Suprapubic skin (tissue), 4 donors: ENCODE results near the gene ABHD16B.

ENCODE experiments used
- EP300 ChIP-seq: sonication (generic); formaldehyde crosslinking; IDR thresholded peaks from one replicate; pipeline ENCODE4 v1.6.1; 2017; ENCODE audit warnings: antibody characterized with exemption
- POLR2A ChIP-seq, 2 donors: fragments of 450-650 bp; IDR thresholded peaks; one replicate each; pipeline ENCODE4 v1.6.1; 2017; ENCODE audit warnings: antibody characterized with exemption in 2 of 2, mild to moderate bottlenecking in 2 of 2, moderate library complexity in 2 of 2
- POLR2AphosphoS5 ChIP-seq, 3 donors: sonication (generic); formaldehyde crosslinking; IDR thresholded peaks; one replicate each; pipeline ENCODE4 v1.6.1; 2017; ENCODE audit warnings: antibody characterized with exemption in 3 of 3
- TF ChIP-seq, protein P1 (sequence below), 2 donors: fragments of 200-600 bp in 1 of 2; fragments of 450-650 bp in 1 of 2; sonication (generic) in 1 of 2; IDR thresholded peaks; one replicate each; pipeline ENCODE4 v1.5.1; 2016 to 2019; ENCODE audit warnings: antibody characterized with exemption in 2 of 2, mild to moderate bottlenecking in 1 of 2, moderate library complexity in 1 of 2

- TF ChIP-seq, protein P1, sequence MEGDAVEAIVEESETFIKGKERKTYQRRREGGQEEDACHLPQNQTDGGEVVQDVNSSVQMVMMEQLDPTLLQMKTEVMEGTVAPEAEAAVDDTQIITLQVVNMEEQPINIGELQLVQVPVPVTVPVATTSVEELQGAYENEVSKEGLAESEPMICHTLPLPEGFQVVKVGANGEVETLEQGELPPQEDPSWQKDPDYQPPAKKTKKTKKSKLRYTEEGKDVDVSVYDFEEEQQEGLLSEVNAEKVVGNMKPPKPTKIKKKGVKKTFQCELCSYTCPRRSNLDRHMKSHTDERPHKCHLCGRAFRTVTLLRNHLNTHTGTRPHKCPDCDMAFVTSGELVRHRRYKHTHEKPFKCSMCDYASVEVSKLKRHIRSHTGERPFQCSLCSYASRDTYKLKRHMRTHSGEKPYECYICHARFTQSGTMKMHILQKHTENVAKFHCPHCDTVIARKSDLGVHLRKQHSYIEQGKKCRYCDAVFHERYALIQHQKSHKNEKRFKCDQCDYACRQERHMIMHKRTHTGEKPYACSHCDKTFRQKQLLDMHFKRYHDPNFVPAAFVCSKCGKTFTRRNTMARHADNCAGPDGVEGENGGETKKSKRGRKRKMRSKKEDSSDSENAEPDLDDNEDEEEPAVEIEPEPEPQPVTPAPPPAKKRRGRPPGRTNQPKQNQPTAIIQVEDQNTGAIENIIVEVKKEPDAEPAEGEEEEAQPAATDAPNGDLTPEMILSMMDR (IDR thresholded peaks at IDR 0.05): no peak
- no peak for TF ChIP-seq EP300
- TF ChIP-seq POLR2A (IDR thresholded peaks at IDR 0.05): no peak
- no peak for TF ChIP-seq POLR2AphosphoS5 (IDR thresholded peaks at IDR 0.05)
Observed at GRCh38 chr20:63908008-63908682, 46.8 kb downstream of the ABHD16B start.
